Measurements from ENCODE around the gene NDUFS6.

DNA sequence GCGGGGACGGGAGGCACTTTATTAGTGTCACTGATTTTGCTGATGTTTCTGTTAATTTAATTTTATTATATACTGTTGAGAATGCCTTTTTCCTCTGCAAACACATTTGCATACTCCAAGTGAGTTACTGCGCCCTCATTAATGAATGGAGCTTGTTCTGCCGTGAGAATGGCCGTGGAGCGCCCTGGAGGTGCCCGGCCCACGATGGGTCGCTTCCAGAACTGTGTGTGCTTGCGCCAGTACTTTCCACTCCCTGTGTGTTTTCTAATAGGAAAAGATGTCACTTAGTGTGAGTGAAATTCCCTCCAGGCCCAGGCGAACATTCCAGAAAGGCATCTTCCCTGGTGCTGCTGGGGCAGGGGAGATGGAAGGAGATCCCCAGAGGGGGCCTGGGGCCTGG is 30.1 kb downstream of the NDUFS6 start:
- TF ChIP-seq ZNF8 (CRISPR knock-in tag; IDR thresholded peaks at IDR 0.05) (no peak), ZFP30 (CRISPR knock-in tag; IDR thresholded peaks at IDR 0.05) (no peak), BACH2 (CRISPR knock-in tag; IDR thresholded peaks at IDR 0.05; ENCODE audit: borderline replicate concordance) (no peak), OSR1 (CRISPR knock-in tag; IDR thresholded peaks at IDR 0.05) (no peak), ZC3H10 (CRISPR knock-in tag; IDR thresholded peaks at IDR 0.05) (no peak), RARB (CRISPR knock-in tag; IDR thresholded peaks at IDR 0.05) (no peak), PPARA (CRISPR knock-in tag; IDR thresholded peaks at IDR 0.05; ENCODE audit: borderline replicate concordance) (no peak), ARNTL (CRISPR knock-in tag; IDR thresholded peaks at IDR 0.05; ENCODE audit: borderline replicate concordance, low read depth) (no peak), CSDC2 (CRISPR knock-in tag; IDR thresholded peaks at IDR 0.05) (no peak)
- TF ChIP-seq, protein P1, sequence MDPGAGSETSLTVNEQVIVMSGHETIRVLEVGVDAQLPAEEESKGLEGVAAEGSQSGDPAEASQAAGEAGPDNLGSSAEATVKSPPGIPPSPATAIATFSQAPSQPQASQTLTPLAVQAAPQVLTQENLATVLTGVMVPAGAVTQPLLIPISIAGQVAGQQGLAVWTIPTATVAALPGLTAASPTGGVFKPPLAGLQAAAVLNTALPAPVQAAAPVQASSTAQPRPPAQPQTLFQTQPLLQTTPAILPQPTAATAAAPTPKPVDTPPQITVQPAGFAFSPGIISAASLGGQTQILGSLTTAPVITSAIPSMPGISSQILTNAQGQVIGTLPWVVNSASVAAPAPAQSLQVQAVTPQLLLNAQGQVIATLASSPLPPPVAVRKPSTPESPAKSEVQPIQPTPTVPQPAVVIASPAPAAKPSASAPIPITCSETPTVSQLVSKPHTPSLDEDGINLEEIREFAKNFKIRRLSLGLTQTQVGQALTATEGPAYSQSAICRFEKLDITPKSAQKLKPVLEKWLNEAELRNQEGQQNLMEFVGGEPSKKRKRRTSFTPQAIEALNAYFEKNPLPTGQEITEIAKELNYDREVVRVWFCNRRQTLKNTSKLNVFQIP (CRISPR knock-in tag; IDR thresholded peaks at IDR 0.05; ENCODE audit: borderline replicate concordance, low read depth) = no peak
- TF ChIP-seq, protein P2, sequence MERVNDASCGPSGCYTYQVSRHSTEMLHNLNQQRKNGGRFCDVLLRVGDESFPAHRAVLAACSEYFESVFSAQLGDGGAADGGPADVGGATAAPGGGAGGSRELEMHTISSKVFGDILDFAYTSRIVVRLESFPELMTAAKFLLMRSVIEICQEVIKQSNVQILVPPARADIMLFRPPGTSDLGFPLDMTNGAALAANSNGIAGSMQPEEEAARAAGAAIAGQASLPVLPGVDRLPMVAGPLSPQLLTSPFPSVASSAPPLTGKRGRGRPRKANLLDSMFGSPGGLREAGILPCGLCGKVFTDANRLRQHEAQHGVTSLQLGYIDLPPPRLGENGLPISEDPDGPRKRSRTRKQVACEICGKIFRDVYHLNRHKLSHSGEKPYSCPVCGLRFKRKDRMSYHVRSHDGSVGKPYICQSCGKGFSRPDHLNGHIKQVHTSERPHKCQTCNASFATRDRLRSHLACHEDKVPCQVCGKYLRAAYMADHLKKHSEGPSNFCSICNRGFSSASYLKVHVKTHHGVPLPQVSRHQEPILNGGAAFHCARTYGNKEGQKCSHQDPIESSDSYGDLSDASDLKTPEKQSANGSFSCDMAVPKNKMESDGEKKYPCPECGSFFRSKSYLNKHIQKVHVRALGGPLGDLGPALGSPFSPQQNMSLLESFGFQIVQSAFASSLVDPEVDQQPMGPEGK (CRISPR knock-in tag; IDR thresholded peaks at IDR 0.05; ENCODE audit: borderline replicate concordance) = no peak

Data from SK-N-SH treated with all-trans-retinoic acid at 6 μM for 48 hours (cell line).